Lower leg skin (tissue), 4 donors: ENCODE measurements around the gene SDK1. TPM values are rescaled to one million over a fixed set of nuclear protein-coding genes. Genes with fewer than 3 reads are reported as not detected.

Experiments
- DNase-seq, 2 donors: peaks; one replicate each; pipeline ENCODE4 v3.0.0-alpha.2; 2019; ENCODE audit warnings: low spot score in 2 of 2
- H3K4me3 ChIP-seq: fragments of 200-600 bp; sonication (generic); 2 replicates; pipeline ENCODE4 v1.5.1; 2017; ENCODE audit warnings: mild to moderate bottlenecking, low read depth; ENCODE audit not compliant: poor library complexity, severe bottlenecking
- CTCF ChIP-seq, 3 donors: fragments of 450-650 bp; IDR thresholded peaks; one replicate each; pipeline ENCODE4 v1.5.1; 2016; ENCODE audit warnings: antibody characterized with exemption in 3 of 3, mild to moderate bottlenecking in 3 of 3, moderate library complexity in 2 of 3
- POLR2A ChIP-seq, 2 donors: fragments of 450-650 bp; IDR thresholded peaks; one replicate each; pipeline ENCODE4 v1.6.1; 2016 to 2017; ENCODE audit warnings: antibody characterized with exemption in 2 of 2, mild to moderate bottlenecking in 1 of 2, moderate library complexity in 1 of 2
- WGBS, 2 donors: methylation state at CpG; one replicate each; pipeline ENCODE4 v1.1.5; 2018; 5-methylcytosine and 5-hydroxymethylcytosine counted together
- intact Hi-C: fragments of 100-400 bp; cut with DNase I; formaldehyde crosslinking; loops from one replicate; pipeline ENCODE4 v1.15.0; 2023; ENCODE audit warnings: low total_unique reads
- total RNA-seq, 4 donors: library from RNA; depleted of rRNA; stranded (reverse); fragments of >200 nt; gene quantifications; one replicate each; pipeline ENCODE4 v1.1.0, GENCODE V29; 2016

Gene SDK1
- total RNA-seq, 4 donors from 2014 or later, result 1.9 to 7.2 (median 5.1) TPM

- intact Hi-C loops, result no loop called here
- TF ChIP-seq CTCF (IDR thresholded peaks at IDR 0.05) (no peak), POLR2A (IDR thresholded peaks at IDR 0.05) (no peak)
- no peak overlapping the region for H3K4me3 ChIP-seq
- no peak for DNase-seq
- 74 to 77% methylated on average over 6 of the region's 6 CpGs for WGBS, 2 donors
Observed at GRCh38 chr7:3712841-3713240, 411.8 kb downstream of the SDK1 start.

- TF ChIP-seq POLR2A (IDR thresholded peaks at IDR 0.05) (no peak), CTCF (IDR thresholded peaks at IDR 0.05) (no peak)
- H3K4me3 ChIP-seq, result no peak overlapping the region
- DNase-seq, result no peak
- WGBS, 2 donors, result 88 to 94% methylated on average over 3 of the region's 3 CpGs
- intact Hi-C loops, result no loop called here
Observed at GRCh38 chr7:3721422-3721821, 420.4 kb downstream of the SDK1 start.

- WGBS, 2 donors, result 23 to 25% methylated on average over 13 of the region's 13 CpGs
- DNase-seq, result no peak
- TF ChIP-seq POLR2A (IDR thresholded peaks at IDR 0.05) (no peak), CTCF (IDR thresholded peaks at IDR 0.05) (no peak)
- no peak overlapping the region for H3K4me3 ChIP-seq
- intact Hi-C loops, result no loop called here
Observed at GRCh38 chr7:3722396-3722922, 421.4 kb downstream of the SDK1 start.

GRCh38 chr7:3725155-3726059, 424.4 kb downstream of the SDK1 start:
- no peak for DNase-seq
- TF ChIP-seq CTCF (IDR thresholded peaks at IDR 0.05) (no peak), POLR2A (IDR thresholded peaks at IDR 0.05) (no peak)
- H3K4me3 ChIP-seq, result no peak overlapping the region
- intact Hi-C loops, result no loop called here
- WGBS, 2 donors, result 68 to 79% methylated on average over 12 of the region's 12 CpGs

GRCh38 chr7:3730276-3730675, 429.2 kb downstream of the SDK1 start:
- no peak overlapping the region for H3K4me3 ChIP-seq
- DNase-seq, result no peak
- intact Hi-C loops, result loop anchor here (1.0 kb wide), 1 partner anchor 30 kb away; no protein-coding TSS in a partner anchor

More at GRCh38 chr7:3730276-3730675, 429.2 kb downstream of the SDK1 start:
- TF ChIP-seq POLR2A (IDR thresholded peaks at IDR 0.05), result no peak
- TF ChIP-seq CTCF (IDR thresholded peaks at IDR 0.05), result no peak
- 61 to 66% methylated on average over 3 of the region's 3 CpGs for whole genome bisulfite sequencing, 2 donors
